ENCODE results near the gene MVD.

The MVD gene

GRCh38 chr16:88694221-88695087, 31.6 kb upstream of the MVD start:
- TF ChIP-seq, protein P1, sequence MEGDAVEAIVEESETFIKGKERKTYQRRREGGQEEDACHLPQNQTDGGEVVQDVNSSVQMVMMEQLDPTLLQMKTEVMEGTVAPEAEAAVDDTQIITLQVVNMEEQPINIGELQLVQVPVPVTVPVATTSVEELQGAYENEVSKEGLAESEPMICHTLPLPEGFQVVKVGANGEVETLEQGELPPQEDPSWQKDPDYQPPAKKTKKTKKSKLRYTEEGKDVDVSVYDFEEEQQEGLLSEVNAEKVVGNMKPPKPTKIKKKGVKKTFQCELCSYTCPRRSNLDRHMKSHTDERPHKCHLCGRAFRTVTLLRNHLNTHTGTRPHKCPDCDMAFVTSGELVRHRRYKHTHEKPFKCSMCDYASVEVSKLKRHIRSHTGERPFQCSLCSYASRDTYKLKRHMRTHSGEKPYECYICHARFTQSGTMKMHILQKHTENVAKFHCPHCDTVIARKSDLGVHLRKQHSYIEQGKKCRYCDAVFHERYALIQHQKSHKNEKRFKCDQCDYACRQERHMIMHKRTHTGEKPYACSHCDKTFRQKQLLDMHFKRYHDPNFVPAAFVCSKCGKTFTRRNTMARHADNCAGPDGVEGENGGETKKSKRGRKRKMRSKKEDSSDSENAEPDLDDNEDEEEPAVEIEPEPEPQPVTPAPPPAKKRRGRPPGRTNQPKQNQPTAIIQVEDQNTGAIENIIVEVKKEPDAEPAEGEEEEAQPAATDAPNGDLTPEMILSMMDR (IDR thresholded peaks at IDR 0.05; ENCODE audit: insufficient read depth, low read length, poor library complexity, severe bottlenecking): no peak
- no peaks in the 10 kb centered on the region for H3K27me3 ChIP-seq (replicated peaks; ENCODE audit: control insufficient read depth, insufficient read depth, low read length)

GRCh38 chr16:88693420-88694177, 30.7 kb upstream of the MVD start:
- H3K36me3 ChIP-seq (ENCODE audit: control insufficient read depth, insufficient read depth, low read length): peaks cover 9% of the 10 kb centered on the region
- no peak for DNase-seq (ENCODE audit: extremely low read depth, insufficient read length)
- H3K27me3 ChIP-seq (replicated peaks; ENCODE audit: control insufficient read depth, insufficient read depth, low read length): no peaks in the 10 kb centered on the region
- no peak overlapping the region for H3K4me3 ChIP-seq (replicated peaks; ENCODE audit: low read depth, low read length)
- TF ChIP-seq, protein P1 (IDR thresholded peaks at IDR 0.05; ENCODE audit: insufficient read depth, low read length, poor library complexity, severe bottlenecking): no peak

More at GRCh38 chr16:88694221-88695087, 31.6 kb upstream of the MVD start:
- DNase-seq (ENCODE audit: extremely low read depth, insufficient read length): no peak
- H3K36me3 ChIP-seq (ENCODE audit: control insufficient read depth, insufficient read depth, low read length): peaks cover 11% of the 10 kb centered on the region
- no peak overlapping the region for H3K4me3 ChIP-seq (replicated peaks; ENCODE audit: low read depth, low read length)

GRCh38 chr16:88692861-88693260, 30.0 kb upstream of the MVD start:
- DNase-seq (ENCODE audit: extremely low read depth, insufficient read length): no peak
- H3K4me3 ChIP-seq (replicated peaks; ENCODE audit: low read depth, low read length): no peak overlapping the region
- peaks cover 1% of the 10 kb centered on the region; the same call in 1 of the 2 replicates for H3K27me3 ChIP-seq (replicated peaks; ENCODE audit: control insufficient read depth, insufficient read depth, low read length)
- peaks cover 4% of the 10 kb centered on the region for H3K36me3 ChIP-seq (ENCODE audit: control insufficient read depth, insufficient read depth, low read length)
- TF ChIP-seq, protein P1 (IDR thresholded peaks at IDR 0.05; ENCODE audit: insufficient read depth, low read length, poor library complexity, severe bottlenecking): no peak

DNA sequence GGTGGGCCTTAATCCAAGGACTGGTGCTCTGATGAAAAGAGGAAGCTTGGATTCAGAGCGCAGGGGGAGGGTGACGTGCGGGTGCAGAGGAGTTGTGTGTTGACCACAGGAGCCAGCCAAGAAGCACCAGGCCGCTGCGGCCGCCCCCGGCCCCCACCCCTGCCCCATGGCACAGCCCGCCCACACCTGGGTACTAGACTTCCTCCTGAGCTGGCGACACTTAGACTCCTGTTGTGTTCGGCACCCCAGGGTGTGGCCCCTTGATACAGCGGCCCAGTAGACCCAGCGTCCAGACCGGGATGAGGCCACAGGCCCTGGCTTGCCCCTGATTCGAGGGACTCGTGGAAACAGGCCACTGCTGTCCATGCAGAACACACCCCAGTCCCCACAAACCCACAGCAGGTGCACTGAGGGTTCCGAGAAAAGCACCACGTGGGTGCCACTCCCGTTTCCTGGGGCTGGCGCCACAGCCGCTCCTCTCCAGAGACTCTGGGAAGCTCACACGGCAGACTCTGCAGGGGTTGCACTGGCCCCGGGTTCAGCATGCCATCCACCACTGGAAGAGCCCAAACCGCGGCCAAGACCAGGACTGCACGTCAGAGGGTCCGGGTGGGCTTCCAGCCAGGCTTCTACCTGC, 29.2 kb upstream of the MVD start:
- Histone ChIP-seq H3K4me3 (replicated peaks; ENCODE audit: low read depth, low read length) (no peak overlapping the region), H3K36me3 (ENCODE audit: control insufficient read depth, insufficient read depth, low read length) (peaks cover under 1% of the 10 kb centered on the region; the same call in 1 of the 2 replicates), H3K27me3 (replicated peaks; ENCODE audit: control insufficient read depth, insufficient read depth, low read length) (peaks cover 1% of the 10 kb centered on the region; the same call in 1 of the 2 replicates)
- TF ChIP-seq, protein P1 (IDR thresholded peaks at IDR 0.05; ENCODE audit: insufficient read depth, low read length, poor library complexity, severe bottlenecking): no peak
- no peak for DNase-seq (ENCODE audit: extremely low read depth, insufficient read length)

DNA sequence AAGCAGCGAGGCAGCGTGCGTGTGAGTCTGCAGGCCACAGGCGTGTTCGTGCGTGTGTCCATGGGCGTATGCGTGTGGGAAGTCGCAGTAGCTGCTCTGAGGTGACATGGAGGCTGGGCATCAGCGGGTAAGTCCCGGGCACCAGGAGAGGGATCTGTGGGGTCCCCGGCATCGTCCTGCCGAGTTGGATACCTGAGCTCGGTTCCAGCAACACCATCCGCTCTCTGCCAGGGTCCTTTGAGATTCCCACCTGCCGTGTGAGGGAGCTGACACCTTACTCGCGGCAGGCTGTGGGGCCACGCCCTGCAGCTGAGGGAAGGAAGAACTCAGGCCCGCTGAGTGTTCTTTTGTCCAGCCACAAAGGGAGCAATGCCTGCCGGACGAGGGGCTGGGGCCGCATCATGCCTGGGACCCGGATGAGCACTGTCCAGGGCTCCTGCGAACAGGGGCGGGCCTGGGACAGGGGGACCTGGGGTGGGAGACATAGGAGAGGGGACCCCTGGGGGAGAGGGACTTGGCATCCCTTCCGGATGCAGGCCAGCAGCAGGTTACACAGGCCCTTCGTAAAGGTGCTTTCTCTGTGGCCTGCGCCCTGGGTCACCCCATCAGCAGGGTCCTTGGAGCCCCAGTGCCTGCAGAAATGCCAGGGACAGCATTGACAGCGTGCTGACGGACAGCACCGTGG, 28.4 kb upstream of the MVD start:
- no peak for DNase-seq (ENCODE audit: extremely low read depth, insufficient read length)
- TF ChIP-seq, protein P1 (IDR thresholded peaks at IDR 0.05; ENCODE audit: insufficient read depth, low read length, poor library complexity, severe bottlenecking): no peak
- peaks cover 1% of the 10 kb centered on the region; the same call in 1 of the 2 replicates for H3K27me3 ChIP-seq (replicated peaks; ENCODE audit: control insufficient read depth, insufficient read depth, low read length)
- H3K4me3 ChIP-seq (replicated peaks; ENCODE audit: low read depth, low read length): no peak overlapping the region
- no peaks in the 10 kb centered on the region for H3K36me3 ChIP-seq (ENCODE audit: control insufficient read depth, insufficient read depth, low read length)
